GM12878 (cell line): ENCODE measurements around the gene CORO1C. TPM values are rescaled to one million over a fixed set of nuclear protein-coding genes. Genes with fewer than 3 reads are reported as not detected.

Experiments used
- ATF7 ChIP-seq: fragments of 450-650 bp; IDR thresholded peaks from 2 replicates; pipeline ENCODE4 v1.6.1; 2016; ENCODE audit warnings: low read depth, mild to moderate bottlenecking
- BACH1 ChIP-seq: fragments of 450-650 bp; IDR thresholded peaks from 2 replicates; pipeline ENCODE4 v1.6.1; 2017; ENCODE audit warnings: mild to moderate bottlenecking, borderline replicate concordance
- CREM ChIP-seq: IDR thresholded peaks from 2 replicates; pipeline ENCODE4 v1.6.1; 2014; ENCODE audit warnings: antibody characterized with exemption, low read depth
- E2F8 ChIP-seq: fragments of 450-650 bp; IDR thresholded peaks from 2 replicates; pipeline ENCODE4 v1.6.1; 2018; ENCODE audit warnings: mild to moderate bottlenecking, low read depth, moderate library complexity; ENCODE audit not compliant: partially characterized antibody
- EGR1 ChIP-seq, 2 experiments: IDR thresholded peaks; 1 replicate in 1 of 2; 2 replicates in 1 of 2; pipeline ENCODE4 v1.6.1; 2011 to 2012; ENCODE audit warnings: low read depth in 2 of 2, low read length in 2 of 2, borderline replicate concordance in 1 of 2, mild to moderate bottlenecking in 1 of 2, moderate library complexity in 1 of 2
- EZH2 ChIP-seq: IDR thresholded peaks from 2 replicates; pipeline ENCODE4 v1.6.1; 2012; ENCODE audit warnings: low read depth, mild to moderate bottlenecking, control low read depth, inconsistent platforms, low read length, borderline replicate concordance; ENCODE audit not compliant: control insufficient read depth
- IKZF1 ChIP-seq: fragments of 450-650 bp; conservative IDR thresholded peaks from 2 replicates; pipeline ENCODE4 v1.6.1; 2017; ENCODE audit warnings: antibody characterized with exemption, mild to moderate bottlenecking
- NFYA ChIP-seq: IDR thresholded peaks from 2 replicates; pipeline ENCODE4 v1.6.1; 2011; ENCODE audit warnings: low read depth, mild to moderate bottlenecking, low read length, improper control_type of control experiment, borderline replicate concordance
- NRF1 ChIP-seq: conservative IDR thresholded peaks from 2 replicates; pipeline ENCODE4 v1.6.1; 2011; ENCODE audit warnings: mild to moderate bottlenecking, low read depth, low read length, improper control_type of control experiment
- SMAD1 ChIP-seq: fragments of 450-650 bp; IDR thresholded peaks from 2 replicates; pipeline ENCODE4 v1.6.1; 2018; ENCODE audit warnings: mild to moderate bottlenecking, low read depth; ENCODE audit not compliant: partially characterized antibody
- SMARCA5 ChIP-seq: fragments of 450-650 bp; IDR thresholded peaks from 2 replicates; pipeline ENCODE4 v1.6.1; 2017; ENCODE audit warnings: mild to moderate bottlenecking
- SUZ12 ChIP-seq: fragments of 200-600 bp; sonication (generic); IDR thresholded peaks from one replicate; pipeline ENCODE4 v1.6.1; 2018; ENCODE audit warnings: antibody characterized with exemption, mild to moderate bottlenecking; ENCODE audit not compliant: unreplicated experiment
- TCF12 ChIP-seq: IDR thresholded peaks from 2 replicates; pipeline ENCODE4 v1.6.1; 2011; ENCODE audit warnings: low read depth, mild to moderate bottlenecking, low read length
- WRNIP1 ChIP-seq: IDR thresholded peaks from 2 replicates; pipeline ENCODE4 v1.6.1; 2011; ENCODE audit warnings: low read depth, low read length, improper control_type of control experiment, borderline replicate concordance
- YY1 ChIP-seq: IDR thresholded peaks from 2 replicates; pipeline ENCODE4 v1.6.1; 2011; ENCODE audit warnings: low read depth, mild to moderate bottlenecking, low read length
- ZBTB4 ChIP-seq: fragments of 450-650 bp; formaldehyde crosslinking; IDR thresholded peaks from 2 replicates; pipeline ENCODE4 v1.4.0; 2022; ENCODE audit warnings: mild to moderate bottlenecking, moderate library complexity
- ZNF217 ChIP-seq: fragments of 450-650 bp; IDR thresholded peaks from 2 replicates; pipeline ENCODE4 v1.6.1; 2017; ENCODE audit warnings: antibody characterized with exemption, mild to moderate bottlenecking
- polyA plus RNA-seq, 11 experiments: library from polyadenylated mRNA; depleted of rRNA in 4 of 11; unstranded in 6 of 11; stranded (reverse) in 5 of 11; fragments of >200 nt; fragmentation: Nextera tagmentation in 4 of 11; fragmentation: Illumina TruSeq in 1 of 11; extraction: Ambion mirVana in 4 of 11; extraction: Trizol in 1 of 11; gene quantifications; 1 replicate in 1 of 11; 2 replicates in 10 of 11; pipeline versions ENCODE4 v1.2.1 to v1.2.3, GENCODE V29; 2011 to 2016; ENCODE audit warnings: inconsistent platforms in 2 of 11, missing spikeins in 2 of 11, low read depth in 1 of 11
- total RNA-seq, 4 experiments: library from RNA; depleted of rRNA in 3 of 4; stranded (reverse); fragments of >200 nt in 3 of 4; fragmentation: Illumina TruSeq in 1 of 4; extraction: Trizol in 1 of 4; gene quantifications; 2 replicates each; pipeline versions ENCODE4 v1.2.1 to v1.2.3, GENCODE V29; 2013 to 2021
- TF ChIP-seq, protein P1 (sequence below): fragments of 450-650 bp; IDR thresholded peaks from 2 replicates; pipeline ENCODE4 v1.6.1; 2018; ENCODE audit warnings: borderline replicate concordance, mild to moderate bottlenecking; ENCODE audit not compliant: partially characterized antibody
- TF ChIP-seq, protein P2 (sequence below), 3 experiments: IDR thresholded peaks in 2 of 3; conservative IDR thresholded peaks in 1 of 3; 2 replicates each; pipeline ENCODE4 v1.5.1; 2011; ENCODE audit warnings: low read depth in 3 of 3, low read length in 3 of 3, mild to moderate bottlenecking in 3 of 3, control low read depth in 2 of 3, moderate library complexity in 2 of 3, inconsistent platforms in 1 of 3, mixed read lengths in 1 of 3; ENCODE audit not compliant: control insufficient read depth in 2 of 3, insufficient read depth in 1 of 3; ENCODE audit errors: extremely low read depth in 1 of 3

CORO1C gene
- total and polyA plus RNA-seq, 10 of the 15 experiments (the other 5 are each of a cell fraction or from before 2014, with no cell fraction given) = 52.7 to 254 (median 171) TPM

DNA sequence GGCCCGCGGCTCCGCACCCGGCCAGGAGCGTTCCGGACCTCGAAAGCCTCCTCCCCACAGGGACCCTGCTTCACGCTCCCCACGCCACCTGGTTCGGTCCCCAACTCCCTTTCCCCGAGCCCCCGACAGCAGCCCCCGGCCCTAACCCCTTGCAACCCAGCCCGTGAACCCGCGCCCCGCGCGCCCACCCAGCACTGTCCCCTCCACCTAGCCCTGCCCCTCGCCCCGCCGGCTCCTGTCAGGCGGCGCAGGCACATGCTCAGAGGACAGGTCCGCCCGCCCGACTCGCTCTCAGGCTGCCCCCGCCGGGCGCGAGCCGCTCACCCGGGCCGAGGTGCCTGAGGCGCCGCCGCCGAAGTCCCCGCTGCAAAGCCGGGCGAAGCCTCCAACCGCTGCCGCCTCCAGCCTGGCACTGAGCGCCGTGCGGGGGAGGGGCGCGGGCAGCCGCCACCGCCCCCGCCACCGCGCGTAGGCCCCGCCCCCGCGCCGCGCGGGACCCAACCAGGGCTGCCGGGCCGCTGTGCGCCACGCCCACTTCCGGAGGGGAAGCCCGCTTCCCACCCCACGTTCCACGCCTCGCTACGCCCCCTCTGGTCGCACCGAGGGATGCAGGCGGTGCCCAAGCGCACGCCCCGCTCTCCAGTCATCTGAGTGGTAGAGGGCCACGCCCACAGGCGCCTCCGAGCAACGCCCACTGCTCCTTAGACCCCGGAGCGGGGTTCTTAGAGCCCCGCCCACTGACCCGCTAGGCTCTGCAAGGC is at the start of gene CORO1C (continued):
- TF ChIP-seq BACH1 (peak; percentile 94), ATF7 (no peak), EGR1 (IDR thresholded peaks at IDR 0.05; ENCODE audit: borderline replicate concordance in 1 of 2, low read depth in 2 of 2, low read length in 2 of 2) (peak in 1 of 2 experiments; percentile 99; a peak in 2 of 3 replicates), NFYA (no peak), E2F8 (no peak), SMARCA5 (peak; percentile 96), EZH2 (no peak), YY1 (peak; percentile 67), SMAD1 (no peak), ZNF217 (peak; percentile 94), SUZ12 (no peak), CREM (peak; percentile 69), IKZF1 (peak; percentile 90), NRF1 (no peak), ZBTB4 (CRISPR knock-in tag) (no peak), WRNIP1 (0 out of 2 replicates have a peak, but pooled peaks have one; percentile 20), TCF12 (peak; percentile 76)
- TF ChIP-seq, protein P1, sequence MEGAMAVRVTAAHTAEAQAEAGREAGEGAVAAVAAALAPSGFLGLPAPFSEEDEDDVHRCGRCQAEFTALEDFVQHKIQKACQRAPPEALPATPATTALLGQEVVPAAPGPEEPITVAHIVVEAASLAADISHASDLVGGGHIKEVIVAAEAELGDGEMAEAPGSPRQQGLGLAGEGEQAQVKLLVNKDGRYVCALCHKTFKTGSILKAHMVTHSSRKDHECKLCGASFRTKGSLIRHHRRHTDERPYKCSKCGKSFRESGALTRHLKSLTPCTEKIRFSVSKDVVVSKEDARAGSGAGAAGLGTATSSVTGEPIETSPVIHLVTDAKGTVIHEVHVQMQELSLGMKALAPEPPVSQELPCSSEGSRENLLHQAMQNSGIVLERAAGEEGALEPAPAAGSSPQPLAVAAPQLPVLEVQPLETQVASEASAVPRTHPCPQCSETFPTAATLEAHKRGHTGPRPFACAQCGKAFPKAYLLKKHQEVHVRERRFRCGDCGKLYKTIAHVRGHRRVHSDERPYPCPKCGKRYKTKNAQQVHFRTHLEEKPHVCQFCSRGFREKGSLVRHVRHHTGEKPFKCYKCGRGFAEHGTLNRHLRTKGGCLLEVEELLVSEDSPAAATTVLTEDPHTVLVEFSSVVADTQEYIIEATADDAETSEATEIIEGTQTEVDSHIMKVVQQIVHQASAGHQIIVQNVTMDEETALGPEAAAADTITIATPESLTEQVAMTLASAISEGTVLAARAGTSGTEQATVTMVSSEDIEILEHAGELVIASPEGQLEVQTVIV = no peak
- TF ChIP-seq, protein P2, sequence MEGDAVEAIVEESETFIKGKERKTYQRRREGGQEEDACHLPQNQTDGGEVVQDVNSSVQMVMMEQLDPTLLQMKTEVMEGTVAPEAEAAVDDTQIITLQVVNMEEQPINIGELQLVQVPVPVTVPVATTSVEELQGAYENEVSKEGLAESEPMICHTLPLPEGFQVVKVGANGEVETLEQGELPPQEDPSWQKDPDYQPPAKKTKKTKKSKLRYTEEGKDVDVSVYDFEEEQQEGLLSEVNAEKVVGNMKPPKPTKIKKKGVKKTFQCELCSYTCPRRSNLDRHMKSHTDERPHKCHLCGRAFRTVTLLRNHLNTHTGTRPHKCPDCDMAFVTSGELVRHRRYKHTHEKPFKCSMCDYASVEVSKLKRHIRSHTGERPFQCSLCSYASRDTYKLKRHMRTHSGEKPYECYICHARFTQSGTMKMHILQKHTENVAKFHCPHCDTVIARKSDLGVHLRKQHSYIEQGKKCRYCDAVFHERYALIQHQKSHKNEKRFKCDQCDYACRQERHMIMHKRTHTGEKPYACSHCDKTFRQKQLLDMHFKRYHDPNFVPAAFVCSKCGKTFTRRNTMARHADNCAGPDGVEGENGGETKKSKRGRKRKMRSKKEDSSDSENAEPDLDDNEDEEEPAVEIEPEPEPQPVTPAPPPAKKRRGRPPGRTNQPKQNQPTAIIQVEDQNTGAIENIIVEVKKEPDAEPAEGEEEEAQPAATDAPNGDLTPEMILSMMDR (IDR thresholded peaks at IDR 0.05 in 2 of 3, conservative IDR thresholded peaks at IDR 0.05 in 1 of 3; ENCODE audit: control insufficient read depth in 2 of 3, extremely low read depth in 1 of 3, insufficient read depth in 1 of 3, low read depth in 3 of 3, low read length in 3 of 3) = peak; percentile 80 to 88 (median 86)
